AG10803 (cell line): ENCODE results near the gene KCNA10.

Source experiments
- DNase-seq: peaks from one replicate; pipeline ENCODE4 v3.0.0; 2010; ENCODE audit warnings: low read depth
- H3K4me3 ChIP-seq: 2 replicates; pipeline ENCODE4 v1.5.1; 2011; ENCODE audit warnings: mild to moderate bottlenecking, low read length, control low read depth
- TF ChIP-seq, protein P1 (sequence below): conservative IDR thresholded peaks from 2 replicates; pipeline ENCODE4 v1.5.1; 2011; ENCODE audit warnings: mild to moderate bottlenecking, low read length, control low read depth, inconsistent platforms

The KCNA10 gene

DNA sequence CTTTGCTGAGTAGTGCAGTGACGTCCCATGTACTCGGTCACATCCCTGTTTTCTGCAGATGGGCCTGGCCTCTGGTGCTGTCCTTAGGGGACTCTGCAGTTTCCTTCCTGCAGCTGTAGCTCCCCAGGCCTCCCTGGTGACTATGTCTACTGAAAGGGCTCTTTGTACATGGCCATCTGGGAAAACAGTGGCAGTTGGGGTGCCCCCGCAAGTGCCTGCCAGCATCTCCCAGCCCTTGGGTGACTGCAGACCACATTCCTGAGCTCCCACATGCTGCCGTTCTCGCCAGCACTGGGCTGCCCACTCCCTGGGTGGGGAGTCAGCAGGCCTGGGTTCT, 37.5 kb upstream of the KCNA10 start:
- no peak overlapping the region for H3K4me3 ChIP-seq
- TF ChIP-seq, protein P1, sequence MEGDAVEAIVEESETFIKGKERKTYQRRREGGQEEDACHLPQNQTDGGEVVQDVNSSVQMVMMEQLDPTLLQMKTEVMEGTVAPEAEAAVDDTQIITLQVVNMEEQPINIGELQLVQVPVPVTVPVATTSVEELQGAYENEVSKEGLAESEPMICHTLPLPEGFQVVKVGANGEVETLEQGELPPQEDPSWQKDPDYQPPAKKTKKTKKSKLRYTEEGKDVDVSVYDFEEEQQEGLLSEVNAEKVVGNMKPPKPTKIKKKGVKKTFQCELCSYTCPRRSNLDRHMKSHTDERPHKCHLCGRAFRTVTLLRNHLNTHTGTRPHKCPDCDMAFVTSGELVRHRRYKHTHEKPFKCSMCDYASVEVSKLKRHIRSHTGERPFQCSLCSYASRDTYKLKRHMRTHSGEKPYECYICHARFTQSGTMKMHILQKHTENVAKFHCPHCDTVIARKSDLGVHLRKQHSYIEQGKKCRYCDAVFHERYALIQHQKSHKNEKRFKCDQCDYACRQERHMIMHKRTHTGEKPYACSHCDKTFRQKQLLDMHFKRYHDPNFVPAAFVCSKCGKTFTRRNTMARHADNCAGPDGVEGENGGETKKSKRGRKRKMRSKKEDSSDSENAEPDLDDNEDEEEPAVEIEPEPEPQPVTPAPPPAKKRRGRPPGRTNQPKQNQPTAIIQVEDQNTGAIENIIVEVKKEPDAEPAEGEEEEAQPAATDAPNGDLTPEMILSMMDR, result no peak
- DNase-seq, result no peak

DNA sequence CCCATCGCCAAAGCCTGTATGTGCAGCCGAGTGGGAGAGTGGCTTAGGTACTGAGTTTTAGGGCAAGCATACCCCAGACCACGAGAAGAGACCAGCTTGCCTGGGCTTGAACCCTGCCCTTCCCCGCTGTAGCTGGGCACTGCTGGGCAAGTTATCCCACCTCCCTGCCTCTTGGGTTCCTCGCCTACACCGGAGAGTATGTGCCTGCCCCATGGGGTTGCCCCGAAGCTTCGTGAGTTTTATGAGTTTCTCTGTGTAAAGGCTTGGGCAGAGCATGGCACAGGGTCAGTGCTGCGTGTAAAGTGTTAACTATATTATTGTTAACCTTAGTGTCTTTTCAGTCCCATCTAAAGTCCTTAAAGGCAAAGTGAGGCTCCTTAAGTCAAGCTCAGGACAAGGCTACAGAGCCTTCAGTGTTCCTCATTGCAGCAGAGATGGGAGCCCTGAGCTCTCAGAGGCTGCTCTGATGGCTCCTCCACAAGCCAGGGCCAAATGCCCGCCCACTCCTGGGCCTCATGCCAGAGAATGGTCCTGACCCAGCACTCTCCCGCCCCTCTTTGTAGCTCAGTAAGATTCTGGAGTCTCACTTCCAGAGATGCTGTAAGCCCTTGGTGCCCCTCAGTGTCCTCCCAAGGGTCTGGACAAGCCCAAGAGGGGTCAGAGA, 37.0 kb upstream of the KCNA10 start:
- no peak for DNase-seq
- no peak overlapping the region for H3K4me3 ChIP-seq
- TF ChIP-seq, protein P1, result no peak

DNA sequence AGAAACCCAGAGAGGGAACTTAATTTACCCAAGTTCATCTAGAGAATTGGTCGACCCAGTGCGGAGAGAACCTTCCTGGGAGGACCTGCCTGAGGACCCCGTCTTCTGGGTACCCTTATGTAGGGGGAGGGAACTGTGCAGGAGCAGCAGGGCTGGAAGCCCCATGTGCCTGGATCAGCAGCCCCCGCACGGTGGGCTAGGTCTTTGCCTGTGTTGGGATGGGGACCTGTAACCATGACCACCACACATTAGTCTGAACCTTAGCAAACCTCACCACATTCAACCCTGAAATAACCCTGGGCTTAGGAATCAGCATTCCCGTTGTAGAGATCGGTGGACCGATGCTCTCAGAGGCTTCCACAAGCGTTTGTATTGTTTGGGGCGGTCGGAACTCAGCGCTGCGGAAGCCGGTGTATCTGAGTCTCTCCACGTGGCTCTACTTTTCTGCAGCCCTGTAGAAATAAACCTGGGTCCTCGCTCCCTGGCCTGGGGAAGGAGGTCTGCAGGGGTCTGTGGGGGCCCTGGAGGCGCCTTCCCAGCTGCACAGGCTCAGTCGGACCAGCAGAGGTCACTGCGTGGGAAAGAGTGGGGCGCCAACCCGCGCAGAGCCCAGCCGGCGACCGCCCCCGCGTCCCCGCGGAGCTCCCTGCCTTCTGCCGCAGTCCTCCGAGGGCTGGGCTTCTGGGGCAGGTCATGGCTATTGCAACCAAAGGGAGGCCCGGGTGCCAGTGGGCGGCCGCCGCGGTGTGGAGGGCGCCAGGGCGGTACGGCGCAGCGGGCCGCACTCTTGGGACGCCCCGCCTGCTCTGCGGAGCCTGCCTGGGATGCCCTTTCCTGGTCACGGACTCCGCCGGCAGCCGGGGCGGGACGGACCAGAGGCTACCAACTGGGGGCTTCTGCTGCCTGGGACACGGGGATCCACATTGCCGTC, 36.2 kb upstream of the KCNA10 start:
- TF ChIP-seq, protein P1, result peak; percentile 52
- peak; percentile 12 for DNase-seq
- no peak overlapping the region for H3K4me3 ChIP-seq

DNA sequence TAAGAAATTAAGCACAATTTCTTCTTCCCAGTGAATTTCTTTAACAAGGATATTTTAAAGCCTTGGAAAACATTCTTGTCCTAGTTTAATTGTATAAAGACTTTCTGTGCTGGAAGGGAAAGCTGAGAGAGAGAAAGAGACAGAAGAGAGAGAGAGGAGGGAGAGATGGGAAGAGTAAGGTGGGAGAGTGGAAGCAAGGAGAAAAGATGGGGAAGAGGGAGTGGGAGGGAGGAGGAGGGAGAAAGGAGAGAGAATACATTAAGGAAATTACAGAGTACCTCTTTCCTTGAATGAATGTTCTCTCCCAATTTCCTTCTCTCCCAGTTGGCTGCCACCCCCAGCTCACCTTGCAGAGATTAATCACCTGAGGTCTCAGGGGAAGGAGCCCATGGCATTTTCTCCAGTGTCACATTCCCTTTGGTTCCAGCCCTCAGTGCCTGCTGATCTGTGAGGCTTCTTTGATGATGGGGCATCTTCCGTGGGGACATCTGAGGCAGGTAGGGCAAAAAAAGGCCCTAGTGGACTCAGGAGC, 32.4 kb upstream of the KCNA10 start:
- TF ChIP-seq, protein P1, result no peak
- no peak overlapping the region for H3K4me3 ChIP-seq
- no peak for DNase-seq

DNA sequence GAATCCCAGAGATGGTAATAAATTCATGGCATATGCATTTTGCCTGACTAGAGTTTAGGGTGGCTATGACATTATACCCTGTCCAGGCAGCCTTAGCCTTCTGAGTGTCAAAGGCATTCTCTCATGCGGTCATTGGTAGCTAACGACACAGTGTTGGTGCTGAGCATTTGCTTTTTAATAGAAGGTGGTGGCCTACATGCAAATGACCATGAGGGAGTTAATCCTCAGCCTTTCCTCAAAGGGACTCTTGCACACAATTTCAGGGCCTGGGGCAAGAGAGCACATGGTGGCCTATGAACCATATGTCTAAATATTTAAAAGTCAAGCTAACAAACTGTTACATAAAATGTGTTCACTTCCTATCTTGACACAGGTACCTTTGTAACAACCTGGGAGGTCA, 30.9 kb upstream of the KCNA10 start:
- DNase-seq, result no peak
- TF ChIP-seq, protein P1, result no peak

DNA sequence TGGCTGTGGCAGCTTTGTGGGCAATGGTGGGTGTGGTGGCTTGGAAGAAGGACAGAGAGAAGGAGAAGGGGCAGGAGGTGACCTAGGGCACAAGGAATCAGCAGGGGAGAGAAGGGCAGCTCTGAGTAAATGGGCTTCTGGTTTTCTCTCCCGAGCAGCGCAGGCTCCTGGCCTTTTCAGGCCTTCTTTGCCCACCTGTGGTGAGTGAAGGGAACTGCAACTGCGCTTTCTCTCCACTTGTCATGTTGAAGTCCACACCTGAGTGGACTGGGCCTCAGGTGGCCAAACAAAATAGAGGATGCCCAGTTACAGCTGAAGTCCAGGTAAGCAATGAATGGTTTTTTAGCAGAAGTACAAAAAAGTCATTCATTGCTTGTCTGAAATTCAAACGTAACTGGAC, 29.4 kb upstream of the KCNA10 start:
- H3K4me3 ChIP-seq, result no peak overlapping the region
- TF ChIP-seq, protein P1, result peak; percentile 14; the same call in 1 of the 2 replicates
- no peak for DNase-seq

More for the DNA sequence above, 30.9 kb upstream of the KCNA10 start:
- no peak overlapping the region for H3K4me3 ChIP-seq
